H9 (cell line): ENCODE measurements around the gene OGA. TPM values are rescaled to one million over a fixed set of nuclear protein-coding genes. Genes with fewer than 3 reads are reported as not detected.

Source experiments
- DNase-seq: peaks from one replicate; pipeline ENCODE4 v3.0.0-alpha.2; 2017
- H2AFZ ChIP-seq: one replicate; pipeline ENCODE4 v1.6.1; 2013; ENCODE audit warnings: mild to moderate bottlenecking, low read length, control low read depth, moderate library complexity
- H2AK5ac ChIP-seq: 2 replicates; pipeline ENCODE4 v1.6.1; 2013; ENCODE audit warnings: low read length, control low read depth, mixed read lengths; ENCODE audit not compliant: insufficient read length
- H2BK120ac ChIP-seq: one replicate; pipeline ENCODE4 v1.6.1; 2013; ENCODE audit warnings: low read depth, mild to moderate bottlenecking, low read length, control low read depth, inconsistent platforms; ENCODE audit not compliant: poor library complexity, severe bottlenecking
- H2BK12ac ChIP-seq: 2 replicates; pipeline ENCODE4 v1.6.1; 2013; ENCODE audit warnings: low read length, control low read depth, mixed read lengths, low read depth; ENCODE audit not compliant: insufficient read length
- H2BK15ac ChIP-seq: 2 replicates; pipeline ENCODE4 v1.6.1; 2013; ENCODE audit warnings: low read depth, low read length, control low read depth
- H2BK20ac ChIP-seq: one replicate; pipeline ENCODE4 v1.6.1; 2013; ENCODE audit warnings: low read depth, mild to moderate bottlenecking, low read length, control low read depth, inconsistent platforms; ENCODE audit not compliant: poor library complexity, severe bottlenecking
- H2BK5ac ChIP-seq: 2 replicates; pipeline ENCODE4 v1.6.1; 2013; ENCODE audit warnings: low read length, control low read depth, mixed read lengths; ENCODE audit not compliant: insufficient read length
- H3K14ac ChIP-seq: 2 replicates; pipeline ENCODE4 v1.6.1; 2013; ENCODE audit warnings: low read length, control low read depth; ENCODE audit not compliant: insufficient read depth
- H3K18ac ChIP-seq: 2 replicates; pipeline ENCODE4 v1.6.1; 2013; ENCODE audit warnings: low read depth, mild to moderate bottlenecking, mixed read lengths, low read length, control low read depth; ENCODE audit not compliant: insufficient read length
- H3K23ac ChIP-seq: 2 replicates; pipeline ENCODE4 v1.6.1; 2013; ENCODE audit warnings: low read length, control low read depth, mixed read lengths, low read depth; ENCODE audit not compliant: insufficient read length
- H3K23me2 ChIP-seq: 2 replicates; pipeline ENCODE4 v1.6.1; 2013; ENCODE audit warnings: low read depth, mild to moderate bottlenecking, mixed read lengths, low read length, control low read depth; ENCODE audit not compliant: insufficient read length, poor library complexity, severe bottlenecking
- H3K27ac ChIP-seq: 2 replicates; pipeline ENCODE4 v1.5.1; 2013; ENCODE audit warnings: low read length, control low read depth, mixed read lengths, low read depth; ENCODE audit not compliant: insufficient read length
- H3K27me3 ChIP-seq: 2 replicates; pipeline ENCODE4 v1.6.1; 2013; ENCODE audit warnings: low read length, control low read depth, inconsistent platforms; ENCODE audit not compliant: insufficient read depth
- H3K4ac ChIP-seq: 2 replicates; pipeline ENCODE4 v1.6.1; 2013; ENCODE audit warnings: low read depth, mild to moderate bottlenecking, control low read depth, inconsistent platforms, low read length, moderate library complexity
- H3K4me1 ChIP-seq: 2 replicates; pipeline ENCODE4 v1.6.1; 2013; ENCODE audit warnings: low read length, control low read depth, inconsistent platforms; ENCODE audit not compliant: insufficient read depth
- H3K4me2 ChIP-seq: 2 replicates; pipeline ENCODE4 v1.6.1; 2013; ENCODE audit warnings: low read length, control low read depth, mixed read lengths; ENCODE audit not compliant: insufficient read length, insufficient read depth
- H3K56ac ChIP-seq: 2 replicates; pipeline ENCODE4 v1.6.1; 2013; ENCODE audit warnings: low read depth, mild to moderate bottlenecking, mixed read lengths, low read length, control low read depth; ENCODE audit not compliant: insufficient read length
- H3K79me1 ChIP-seq: 2 replicates; pipeline ENCODE4 v1.6.1; 2013; ENCODE audit warnings: low read depth, mild to moderate bottlenecking, moderate library complexity, low read length, control low read depth, inconsistent platforms; ENCODE audit not compliant: insufficient read depth, poor library complexity, severe bottlenecking
- H3K79me2 ChIP-seq: 2 replicates; pipeline ENCODE4 v1.6.1; 2013; ENCODE audit warnings: low read length, control low read depth, inconsistent platforms; ENCODE audit not compliant: insufficient read depth
- H3K9ac ChIP-seq: 2 replicates; pipeline ENCODE4 v1.6.1; 2013; ENCODE audit warnings: low read length, control low read depth, mixed read lengths; ENCODE audit not compliant: insufficient read length; ENCODE audit errors: extremely low read depth
- H3K9me3 ChIP-seq: one replicate; pipeline ENCODE4 v1.6.1; 2013; ENCODE audit warnings: low read depth, low read length, inconsistent platforms; ENCODE audit not compliant: control insufficient read depth
- H3T11ph ChIP-seq: one replicate; pipeline ENCODE4 v1.6.1; 2013; ENCODE audit warnings: mild to moderate bottlenecking, low read length, control low read depth, inconsistent platforms
- H4K20me1 ChIP-seq: one replicate; pipeline ENCODE4 v1.6.1; 2013; ENCODE audit not compliant: control insufficient read depth, insufficient read length, insufficient read depth
- H4K5ac ChIP-seq: 2 replicates; pipeline ENCODE4 v1.6.1; 2013; ENCODE audit warnings: low read depth, mild to moderate bottlenecking, mixed read lengths, low read length, control low read depth; ENCODE audit not compliant: insufficient read length
- H4K8ac ChIP-seq: replicated peaks from 2 replicates; pipeline ENCODE4 v1.6.1; 2013; ENCODE audit warnings: low read length, control low read depth, mixed read lengths, low read depth; ENCODE audit not compliant: insufficient read length
- H4K91ac ChIP-seq: 2 replicates; pipeline ENCODE4 v1.6.1; 2013; ENCODE audit warnings: low read depth, mild to moderate bottlenecking, moderate library complexity, mixed read lengths, low read length, control low read depth; ENCODE audit not compliant: insufficient read length
- H3K27ac Mint-ChIP-seq, 3 experiments: 2 replicates in 2 of 3; 3 replicates in 1 of 3; pipeline ENCODE4 v1.8.0; 2020 to 2021; ENCODE audit warnings: mixed read lengths in 3 of 3, mild to moderate bottlenecking in 1 of 3, moderate library complexity in 1 of 3
- H3K27me3 Mint-ChIP-seq: 2 replicates; pipeline ENCODE4 v1.8.0; 2021; ENCODE audit warnings: low read depth, mild to moderate bottlenecking, moderate library complexity, mixed read lengths
- H3K36me3 Mint-ChIP-seq, 3 experiments: 2 replicates in 2 of 3; 3 replicates in 1 of 3; pipeline ENCODE4 v1.8.0; 2020 to 2021; ENCODE audit warnings: low read depth in 3 of 3, mixed read lengths in 3 of 3; ENCODE audit not compliant: insufficient read depth in 1 of 3
- H3K4me1 Mint-ChIP-seq, 2 experiments: 2 replicates each; pipeline ENCODE4 v1.8.0; 2020; ENCODE audit warnings: mixed read lengths in 2 of 2
- H3K4me3 Mint-ChIP-seq, 2 experiments: 2 replicates in 1 of 2; 3 replicates in 1 of 2; pipeline ENCODE4 v1.8.0; 2020 to 2021; ENCODE audit warnings: mild to moderate bottlenecking in 2 of 2, mixed read lengths in 2 of 2, moderate library complexity in 1 of 2
- H3K9me3 Mint-ChIP-seq, 2 experiments: 2 replicates in 1 of 2; 3 replicates in 1 of 2; pipeline ENCODE4 v1.8.0; 2020; ENCODE audit warnings: mild to moderate bottlenecking in 2 of 2, mixed read lengths in 2 of 2, moderate library complexity in 1 of 2
- WGBS: extraction: QIAGEN DNeasy Blood & Tissue Kit; methylation state at CpG from one replicate; pipeline ENCODE4 v1.1.7; 2013; ENCODE audit warnings: missing lambda C conversion rate, low lambda C conversion rate, mixed read lengths; ENCODE audit not compliant: insufficient read length; ENCODE audit errors: extremely low coverage; 5-methylcytosine and 5-hydroxymethylcytosine counted together
- total RNA-seq: library from RNA; stranded (reverse); gene quantifications from 2 replicates; pipeline ENCODE4 v1.2.1, GENCODE V29; 2021
- TF ChIP-seq, protein P1 (sequence below): fragments of 200-600 bp; sonication (generic); conservative IDR thresholded peaks from 3 replicates; pipeline ENCODE4 v1.8.0; 2021; ENCODE audit warnings: antibody characterized with exemption, mild to moderate bottlenecking

The OGA gene
- total RNA-seq, 1 experiment from 2014 or later = 125 TPM

DNA sequence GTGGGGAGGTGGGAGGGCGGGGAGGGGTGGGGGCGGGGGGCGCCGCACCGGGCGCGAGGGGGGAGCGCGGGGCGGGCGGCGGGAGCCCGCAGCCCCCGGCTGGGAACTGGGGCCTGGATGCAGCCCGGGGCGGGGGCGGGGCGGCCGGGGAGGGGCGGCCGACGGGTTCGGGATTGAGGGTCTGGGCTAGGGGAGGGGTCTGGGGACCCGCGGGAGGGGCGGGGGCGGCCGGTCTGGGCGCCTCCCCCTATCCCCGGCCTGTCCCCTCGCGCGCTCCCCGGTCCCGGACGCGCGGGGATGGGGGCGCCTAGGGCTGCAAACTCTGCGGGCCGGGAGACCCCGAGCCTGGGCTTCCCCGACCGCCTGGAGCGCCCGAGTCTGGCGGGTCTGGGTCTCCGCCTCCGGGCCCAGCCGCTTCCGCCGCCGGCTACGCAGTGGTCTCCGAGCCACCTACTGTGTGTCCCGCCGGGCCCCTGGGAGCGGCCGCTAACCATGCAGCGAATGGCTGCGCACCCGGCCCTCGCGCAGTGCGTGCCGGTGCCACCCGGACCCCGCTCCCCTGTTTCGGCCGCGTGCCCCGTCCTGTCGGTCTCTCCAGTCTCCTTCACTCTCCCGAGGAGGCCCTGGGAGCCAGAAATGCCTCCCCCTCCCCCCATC lies 42.0 kb downstream of the OGA start:
- H3K14ac ChIP-seq = no peak overlapping the region
- H2AK5ac ChIP-seq = no peak overlapping the region
- no peak overlapping the region for H3T11ph ChIP-seq
- H2BK20ac ChIP-seq = no peak overlapping the region
- peaks cover 2% of the 10 kb centered on the region for H4K20me1 ChIP-seq
- H4K8ac ChIP-seq = no peak overlapping the region
- H3K23ac ChIP-seq = no peak overlapping the region
- DNase-seq = peak; percentile 44
- peaks cover 29% of the 10 kb centered on the region for H3K23me2 ChIP-seq
- Mint-ChIP-seq H3K36me3 (peaks cover 3 to 9% (median 6%) of the 10 kb centered on the region in 3 experiments; a peak in 3 of 7 replicates), H3K4me3 (peak overlapping the region; percentile 50 to 78; a peak in 4 of 5 replicates), H3K27me3 (peaks cover 72% of the 10 kb centered on the region), H3K9me3 (no peaks in the 10 kb centered on the region; a peak in 1 of 5 replicates), H3K27ac (no peak overlapping the region), H3K4me1 (peaks cover 59 to 68% of the 10 kb centered on the region in 2 experiments)
- H3K9me3 ChIP-seq = no peaks in the 10 kb centered on the region
- no peak overlapping the region for H4K91ac ChIP-seq
- H3K27ac ChIP-seq = no peak overlapping the region
- no peak overlapping the region for H3K4me2 ChIP-seq
- no peak overlapping the region for H2BK5ac ChIP-seq
- TF ChIP-seq, protein P1, sequence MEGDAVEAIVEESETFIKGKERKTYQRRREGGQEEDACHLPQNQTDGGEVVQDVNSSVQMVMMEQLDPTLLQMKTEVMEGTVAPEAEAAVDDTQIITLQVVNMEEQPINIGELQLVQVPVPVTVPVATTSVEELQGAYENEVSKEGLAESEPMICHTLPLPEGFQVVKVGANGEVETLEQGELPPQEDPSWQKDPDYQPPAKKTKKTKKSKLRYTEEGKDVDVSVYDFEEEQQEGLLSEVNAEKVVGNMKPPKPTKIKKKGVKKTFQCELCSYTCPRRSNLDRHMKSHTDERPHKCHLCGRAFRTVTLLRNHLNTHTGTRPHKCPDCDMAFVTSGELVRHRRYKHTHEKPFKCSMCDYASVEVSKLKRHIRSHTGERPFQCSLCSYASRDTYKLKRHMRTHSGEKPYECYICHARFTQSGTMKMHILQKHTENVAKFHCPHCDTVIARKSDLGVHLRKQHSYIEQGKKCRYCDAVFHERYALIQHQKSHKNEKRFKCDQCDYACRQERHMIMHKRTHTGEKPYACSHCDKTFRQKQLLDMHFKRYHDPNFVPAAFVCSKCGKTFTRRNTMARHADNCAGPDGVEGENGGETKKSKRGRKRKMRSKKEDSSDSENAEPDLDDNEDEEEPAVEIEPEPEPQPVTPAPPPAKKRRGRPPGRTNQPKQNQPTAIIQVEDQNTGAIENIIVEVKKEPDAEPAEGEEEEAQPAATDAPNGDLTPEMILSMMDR = no peak
- H4K5ac ChIP-seq = no peak overlapping the region
- no peak overlapping the region for H3K9ac ChIP-seq
- H3K79me2 ChIP-seq = no peaks in the 10 kb centered on the region
- H2BK120ac ChIP-seq = no peak overlapping the region
- no peak overlapping the region for H2BK15ac ChIP-seq
- no peak overlapping the region for H3K4ac ChIP-seq
- no peak overlapping the region for H3K18ac ChIP-seq
- WGBS = no CpG with 5 or more reads among the region's 74 CpGs
- no peak overlapping the region for H2AFZ ChIP-seq
- no peak overlapping the region for H2BK12ac ChIP-seq
- no peaks in the 10 kb centered on the region for H3K79me1 ChIP-seq
- no peak overlapping the region for H3K56ac ChIP-seq
- peaks cover 11% of the 10 kb centered on the region; the same call in 1 of the 2 replicates for H3K4me1 ChIP-seq
- peaks cover 54% of the 10 kb centered on the region for H3K27me3 ChIP-seq
